ENCODE results near the gene A4GNT. TPM values are rescaled to one million over a fixed set of nuclear protein-coding genes. Genes with fewer than 3 reads are reported as not detected.
"Not testable (repeated sequence)": the region's sequence is repeated elsewhere in the genome, so short reads cannot be mapped to it uniquely, and the experiment has no call there.

The A4GNT gene
- total RNA-seq, 1 donor from 2014 or later = 3.1 TPM

DNA sequence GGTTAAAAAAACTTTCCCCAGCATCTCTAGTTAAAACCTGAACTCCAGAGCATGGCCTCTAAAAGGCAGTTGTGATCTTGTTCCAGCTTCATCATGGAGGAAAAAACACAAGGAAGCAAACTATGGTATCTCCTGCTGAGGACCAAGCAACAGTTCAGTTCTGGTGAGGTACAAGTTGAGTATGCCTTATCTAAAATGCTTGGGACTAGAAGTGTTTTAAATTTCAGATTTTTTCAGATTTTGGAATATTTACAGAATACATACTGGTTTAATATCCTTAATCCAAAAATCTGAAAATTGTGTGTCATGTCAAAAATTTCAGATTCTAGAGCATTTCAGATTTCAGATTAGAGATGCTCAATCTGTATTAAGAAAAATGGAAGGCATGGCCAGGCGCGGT, 32.9 kb upstream of the A4GNT start:
- H3K27ac Mint-ChIP-seq = no peak overlapping the region
- H3K4me3 Mint-ChIP-seq (ENCODE audit: low read depth) = no peak overlapping the region
- peaks cover 43% of the 10 kb centered on the region for H3K36me3 Mint-ChIP-seq (ENCODE audit: insufficient read depth)
- no peaks in the 10 kb centered on the region for H3K9me3 Mint-ChIP-seq (ENCODE audit: low read depth)
- H3K27me3 Mint-ChIP-seq = no peaks in the 10 kb centered on the region
- H3K4me1 Mint-ChIP-seq (ENCODE audit: low read depth) = no peaks in the 10 kb centered on the region
- DNase-seq (ENCODE audit: low spot score, unreplicated experiment) = no peak
- TF ChIP-seq, protein P1, sequence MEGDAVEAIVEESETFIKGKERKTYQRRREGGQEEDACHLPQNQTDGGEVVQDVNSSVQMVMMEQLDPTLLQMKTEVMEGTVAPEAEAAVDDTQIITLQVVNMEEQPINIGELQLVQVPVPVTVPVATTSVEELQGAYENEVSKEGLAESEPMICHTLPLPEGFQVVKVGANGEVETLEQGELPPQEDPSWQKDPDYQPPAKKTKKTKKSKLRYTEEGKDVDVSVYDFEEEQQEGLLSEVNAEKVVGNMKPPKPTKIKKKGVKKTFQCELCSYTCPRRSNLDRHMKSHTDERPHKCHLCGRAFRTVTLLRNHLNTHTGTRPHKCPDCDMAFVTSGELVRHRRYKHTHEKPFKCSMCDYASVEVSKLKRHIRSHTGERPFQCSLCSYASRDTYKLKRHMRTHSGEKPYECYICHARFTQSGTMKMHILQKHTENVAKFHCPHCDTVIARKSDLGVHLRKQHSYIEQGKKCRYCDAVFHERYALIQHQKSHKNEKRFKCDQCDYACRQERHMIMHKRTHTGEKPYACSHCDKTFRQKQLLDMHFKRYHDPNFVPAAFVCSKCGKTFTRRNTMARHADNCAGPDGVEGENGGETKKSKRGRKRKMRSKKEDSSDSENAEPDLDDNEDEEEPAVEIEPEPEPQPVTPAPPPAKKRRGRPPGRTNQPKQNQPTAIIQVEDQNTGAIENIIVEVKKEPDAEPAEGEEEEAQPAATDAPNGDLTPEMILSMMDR (IDR thresholded peaks at IDR 0.05; ENCODE audit: unreplicated experiment) = no peak

DNA sequence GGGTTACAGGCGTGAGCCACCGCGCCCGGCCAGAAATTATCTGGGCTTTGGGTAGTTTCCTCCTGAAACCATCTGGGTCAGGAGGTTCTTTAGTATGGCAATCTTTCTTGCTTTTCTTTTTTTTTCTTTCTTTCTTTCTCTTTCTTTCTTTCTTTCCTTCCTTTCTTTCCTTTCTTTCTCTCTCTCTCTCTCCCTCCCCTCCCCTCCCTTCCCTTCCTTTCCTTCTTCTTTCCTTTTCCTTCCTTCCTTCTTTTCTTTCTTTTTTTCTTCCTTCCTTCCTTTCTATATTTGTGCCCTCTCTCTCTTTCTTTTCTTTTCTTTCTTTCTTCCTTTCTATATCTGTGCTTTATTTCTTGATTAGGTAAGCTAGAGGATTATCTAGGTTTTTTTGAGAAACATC, 25.6 kb upstream of the A4GNT start:
- Mint-ChIP-seq H3K36me3 (ENCODE audit: insufficient read depth) (peaks cover 25% of the 10 kb centered on the region), H3K27ac (no peak overlapping the region), H3K9me3 (ENCODE audit: low read depth) (peaks cover 11% of the 10 kb centered on the region)

DNA sequence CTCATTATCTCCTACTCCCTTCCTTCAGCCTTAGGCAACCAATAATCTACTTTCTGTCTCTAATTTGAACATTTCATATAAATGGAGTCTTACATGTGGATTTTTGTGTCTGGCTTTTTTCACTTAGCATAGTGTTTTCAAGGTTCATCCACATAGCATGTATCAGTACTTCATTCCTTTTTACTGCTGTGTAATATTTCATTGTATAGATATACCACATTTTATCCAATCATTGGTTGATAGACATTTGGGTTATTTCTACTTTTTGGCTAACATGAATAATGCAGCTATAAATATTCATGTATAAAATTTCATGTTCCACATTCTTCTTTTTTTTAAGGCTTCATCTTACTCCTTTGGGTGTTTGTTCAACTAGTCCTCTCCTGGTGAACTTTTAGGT, 22.3 kb upstream of the A4GNT start:
- Mint-ChIP-seq H3K27ac (no peak overlapping the region), H3K4me1 (ENCODE audit: low read depth) (no peaks in the 10 kb centered on the region), H3K9me3 (ENCODE audit: low read depth) (peaks cover 11% of the 10 kb centered on the region), H3K36me3 (ENCODE audit: insufficient read depth) (peaks cover 7% of the 10 kb centered on the region), H3K4me3 (ENCODE audit: low read depth) (no peak overlapping the region), H3K27me3 (no peaks in the 10 kb centered on the region)
- DNase-seq (ENCODE audit: low spot score, unreplicated experiment) = no peak
- TF ChIP-seq, protein P1 (IDR thresholded peaks at IDR 0.05; ENCODE audit: unreplicated experiment) = no peak

More for the DNA sequence above, 25.6 kb upstream of the A4GNT start:
- H3K4me3 Mint-ChIP-seq (ENCODE audit: low read depth) = no peak overlapping the region
- no peak for DNase-seq (ENCODE audit: low spot score, unreplicated experiment)
- H3K4me1 Mint-ChIP-seq (ENCODE audit: low read depth) = no peaks in the 10 kb centered on the region
- TF ChIP-seq, protein P1 (IDR thresholded peaks at IDR 0.05; ENCODE audit: unreplicated experiment) = no peak
- H3K27me3 Mint-ChIP-seq = no peaks in the 10 kb centered on the region

DNA sequence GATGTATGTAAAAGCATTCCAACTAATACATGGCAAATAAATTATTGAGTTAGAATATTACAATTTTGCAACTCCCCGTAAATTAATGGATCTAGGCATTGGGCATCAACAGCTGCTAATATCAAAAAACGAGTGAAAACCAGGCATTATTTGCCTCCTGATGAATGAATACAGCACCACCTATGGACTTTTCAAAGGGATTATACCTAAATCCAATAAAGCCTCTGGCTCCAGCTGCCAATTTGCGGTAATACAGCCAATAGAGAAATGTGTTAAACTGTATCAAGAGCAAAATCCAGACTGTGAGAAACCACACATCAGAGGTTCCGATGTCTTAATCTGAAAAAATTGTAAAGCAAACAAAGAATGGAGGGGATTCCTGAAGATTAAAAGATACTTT, 16.3 kb upstream of the A4GNT start:
- H3K4me1 Mint-ChIP-seq (ENCODE audit: low read depth) = no peaks in the 10 kb centered on the region
- TF ChIP-seq, protein P1 (IDR thresholded peaks at IDR 0.05; ENCODE audit: unreplicated experiment) = no peak
- no peak overlapping the region for H3K27ac Mint-ChIP-seq
- H3K4me3 Mint-ChIP-seq (ENCODE audit: low read depth) = no peak overlapping the region
- no peak for DNase-seq (ENCODE audit: low spot score, unreplicated experiment)
- H3K9me3 Mint-ChIP-seq (ENCODE audit: low read depth) = peaks cover 13% of the 10 kb centered on the region
- peaks cover 5% of the 10 kb centered on the region for H3K36me3 Mint-ChIP-seq (ENCODE audit: insufficient read depth)
- H3K27me3 Mint-ChIP-seq = no peaks in the 10 kb centered on the region

DNA sequence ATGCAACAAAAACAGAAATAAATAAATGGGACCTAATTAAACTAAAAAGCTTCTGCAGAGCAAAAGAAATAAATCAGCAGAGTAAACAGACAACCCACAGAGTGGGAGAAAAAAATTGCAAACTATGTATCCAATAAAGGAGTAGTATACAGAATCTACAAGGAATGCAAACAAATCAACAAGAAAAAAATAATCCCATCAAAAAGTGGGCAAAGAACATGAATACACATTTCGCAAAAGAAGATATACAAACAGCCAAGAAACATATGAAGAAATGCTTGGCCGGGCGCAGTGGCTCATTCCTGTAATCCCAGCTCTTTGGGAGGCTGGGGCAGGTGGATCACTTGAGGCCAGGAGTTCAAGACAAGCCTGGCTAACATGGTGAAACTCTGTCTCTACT, 10.0 kb upstream of the A4GNT start:
- not testable (repeated sequence) for DNase-seq (ENCODE audit: low spot score, unreplicated experiment); H3K4me3 Mint-ChIP-seq (ENCODE audit: low read depth); H3K27ac Mint-ChIP-seq; H3K27me3 Mint-ChIP-seq; H3K36me3 Mint-ChIP-seq (ENCODE audit: insufficient read depth)
- peaks cover 12% of the 10 kb centered on the region for H3K4me1 Mint-ChIP-seq (ENCODE audit: low read depth)
- peaks cover 17% of the 10 kb centered on the region for H3K9me3 Mint-ChIP-seq (ENCODE audit: low read depth)

DNA sequence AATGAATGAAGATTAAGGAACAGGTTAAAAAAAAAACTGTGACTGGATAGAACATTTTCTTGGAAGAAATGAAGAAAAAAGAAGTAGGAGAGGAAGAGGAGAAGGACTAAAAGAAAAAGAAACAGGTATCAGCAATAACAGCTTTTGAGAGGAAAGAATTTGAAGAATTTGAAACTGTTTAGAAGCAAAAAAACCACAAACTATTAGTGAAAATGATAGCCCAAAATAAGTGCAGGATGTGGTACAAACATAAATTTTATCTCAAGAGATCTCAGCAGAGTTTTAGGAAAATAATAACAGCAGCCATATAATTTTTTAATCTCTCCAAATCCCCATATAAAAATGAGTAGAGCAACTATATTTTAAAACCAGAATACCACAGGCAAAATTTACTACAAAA, 8.8 kb upstream of the A4GNT start:
- Mint-ChIP-seq H3K9me3 (ENCODE audit: low read depth) (peaks cover 14% of the 10 kb centered on the region), H3K27me3 (no peaks in the 10 kb centered on the region), H3K27ac (peak overlapping the region; percentile 5), H3K4me3 (ENCODE audit: low read depth) (no peak overlapping the region), H3K36me3 (ENCODE audit: insufficient read depth) (peaks cover 9% of the 10 kb centered on the region), H3K4me1 (ENCODE audit: low read depth) (peaks cover 24% of the 10 kb centered on the region)
- TF ChIP-seq, protein P1 (IDR thresholded peaks at IDR 0.05; ENCODE audit: unreplicated experiment) = no peak
- DNase-seq (ENCODE audit: low spot score, unreplicated experiment) = no peak

Data from progenitor cell of endocrine pancreas (in vitro differentiated cells).